IMR-90 (cell line): ENCODE results near the gene RNF223. TPM values are rescaled to one million over a fixed set of nuclear protein-coding genes. Genes with fewer than 3 reads are reported as not detected.

ENCODE experiments used
- ATAC-seq: fragments of 200-7000 bp; cut with Tn5 transposase; 2 replicates; pipeline ENCODE4 v1.9.1; 2020; ENCODE audit warnings: low read depth, mild to moderate bottlenecking, moderate library complexity
- BruUV-seq: library from RNA; stranded (reverse); fragments of 400-500 nt; replicated peaks from 2 replicates; lab custom pipeline; 2021; lab: Mats Ljungman, UMichigan
- CTCF ChIA-PET: fragments of 300-600 bp; formaldehyde crosslinking; extraction: SDS; loops from one replicate; lab custom pipeline; 2021; ENCODE audit warnings: antibody characterized with exemption; lab: Yijun Ruan, JAX
- POLR2A ChIA-PET: fragments of 300-600 bp; sonication (Branson Sonifier 250); formaldehyde crosslinking; loops from one replicate; lab custom pipeline; 2022; ENCODE audit warnings: antibody characterized with exemption; ENCODE audit not compliant: unreplicated experiment; lab: Charles Lee
- DNase-seq: peaks from one replicate; pipeline ENCODE4 v3.0.0; 2013
- H2AFZ ChIP-seq: replicated peaks from 2 replicates; pipeline ENCODE3; 2013; ENCODE audit warnings: low read length, mild to moderate bottlenecking; ENCODE audit not compliant: poor library complexity
- H2AK5ac ChIP-seq: 2 replicates; pipeline ENCODE4 v1.6.1; 2013; ENCODE audit warnings: low read depth, low read length, inconsistent platforms
- H2AK9ac ChIP-seq: replicated peaks from 2 replicates; pipeline ENCODE3; 2013; ENCODE audit warnings: mild to moderate bottlenecking, low read depth, low read length, moderate library complexity; ENCODE audit not compliant: poor library complexity
- H2BK120ac ChIP-seq: 2 replicates; pipeline ENCODE4 v1.6.1; 2013; ENCODE audit warnings: low read depth, low read length, inconsistent platforms
- H2BK15ac ChIP-seq: 3 replicates; pipeline ENCODE4 v1.6.1; 2013; ENCODE audit warnings: low read depth, low read length, inconsistent platforms
- H2BK20ac ChIP-seq: 2 replicates; pipeline ENCODE4 v1.6.1; 2013; ENCODE audit warnings: low read depth, mild to moderate bottlenecking, inconsistent platforms, low read length, moderate library complexity
- H2BK5ac ChIP-seq: 2 replicates; pipeline ENCODE4 v1.6.1; 2013; ENCODE audit warnings: mild to moderate bottlenecking, low read depth, low read length, inconsistent platforms; ENCODE audit not compliant: poor library complexity, severe bottlenecking
- H3K14ac ChIP-seq: replicated peaks from 2 replicates; pipeline ENCODE4 v1.6.1; 2013; ENCODE audit warnings: low read depth, low read length, inconsistent platforms
- H3K18ac ChIP-seq: 2 replicates; pipeline ENCODE4 v1.6.1; 2013; ENCODE audit warnings: low read depth, low read length, control low read depth
- H3K23ac ChIP-seq: 2 replicates; pipeline ENCODE4 v1.6.1; 2013; ENCODE audit warnings: low read depth, low read length, inconsistent platforms
- H3K27ac ChIP-seq: 2 replicates; pipeline ENCODE4 v1.5.1; 2013; ENCODE audit warnings: mild to moderate bottlenecking, control low read depth, low read length; ENCODE audit not compliant: insufficient read depth
- H3K27me3 ChIP-seq: 2 replicates; pipeline ENCODE4 v1.6.1; 2013; ENCODE audit warnings: low read length; ENCODE audit not compliant: control insufficient read depth, insufficient read depth
- H3K36me3 ChIP-seq: 2 replicates; pipeline ENCODE4 v1.6.1; 2013; ENCODE audit warnings: low read length, mixed read lengths; ENCODE audit not compliant: control insufficient read depth, insufficient read depth
- H3K4ac ChIP-seq: 2 replicates; pipeline ENCODE4 v1.6.1; 2013; ENCODE audit warnings: low read depth, low read length, inconsistent platforms
- H3K4me1 ChIP-seq: 2 replicates; pipeline ENCODE4 v1.6.1; 2013; ENCODE audit warnings: low read length, mixed read lengths; ENCODE audit not compliant: control insufficient read depth, insufficient read depth
- H3K4me2 ChIP-seq: 2 replicates; pipeline ENCODE4 v1.6.1; 2013; ENCODE audit warnings: low read depth, mild to moderate bottlenecking, control low read depth, low read length, moderate library complexity
- H3K4me3 ChIP-seq: 2 replicates; pipeline ENCODE4 v1.5.1; 2013; ENCODE audit warnings: low read depth, mild to moderate bottlenecking, control low read depth, low read length, moderate library complexity; ENCODE audit not compliant: insufficient read depth
- H3K56ac ChIP-seq: 2 replicates; pipeline ENCODE4 v1.6.1; 2013; ENCODE audit warnings: low read length, inconsistent platforms; ENCODE audit not compliant: insufficient read depth; ENCODE audit errors: extremely low read depth
- H3K79me1 ChIP-seq, 2 experiments: 2 replicates each; pipeline ENCODE4 v1.6.1; 2013; ENCODE audit warnings: low read length in 2 of 2, inconsistent platforms in 1 of 2, low read depth in 1 of 2
- H3K9ac ChIP-seq: 2 replicates; pipeline ENCODE4 v1.6.1; 2013; ENCODE audit warnings: low read depth, low read length, control low read depth
- H3K9me1 ChIP-seq: 2 replicates; pipeline ENCODE4 v1.6.1; 2013; ENCODE audit warnings: low read length, inconsistent platforms; ENCODE audit not compliant: insufficient read depth
- H3K9me3 ChIP-seq: 2 replicates; pipeline ENCODE4 v1.6.1; 2013; ENCODE audit warnings: low read length; ENCODE audit not compliant: control insufficient read depth, insufficient read depth
- H4K20me1 ChIP-seq: 2 replicates; pipeline ENCODE4 v1.6.1; 2013; ENCODE audit warnings: low read length, inconsistent platforms; ENCODE audit not compliant: insufficient read depth
- H4K5ac ChIP-seq: 2 replicates; pipeline ENCODE4 v1.6.1; 2013; ENCODE audit warnings: mild to moderate bottlenecking, low read depth, low read length, control low read depth
- H4K8ac ChIP-seq, 2 experiments: 2 replicates each; pipeline ENCODE4 v1.6.1; 2013; ENCODE audit warnings: low read depth in 2 of 2, low read length in 2 of 2, control low read depth in 1 of 2, inconsistent platforms in 1 of 2
- H4K91ac ChIP-seq: 2 replicates; pipeline ENCODE4 v1.6.1; 2013; ENCODE audit warnings: low read depth, low read length, inconsistent platforms; ENCODE audit not compliant: insufficient read depth
- BHLHE40 ChIP-seq: fragments of 150-350 bp; IDR thresholded peaks from 2 replicates; pipeline ENCODE4 v1.6.1; 2016; ENCODE audit warnings: mild to moderate bottlenecking, low read depth, low read length
- CEBPB ChIP-seq: IDR thresholded peaks from 2 replicates; pipeline ENCODE4 v1.6.1; 2012; ENCODE audit warnings: low read depth, low read length, improper control_type of control experiment
- CHD1 ChIP-seq: IDR thresholded peaks from 2 replicates; pipeline ENCODE4 v1.6.1; 2012; ENCODE audit warnings: low read depth, low read length, improper control_type of control experiment
- CTCF ChIP-seq: conservative IDR thresholded peaks from 2 replicates; pipeline ENCODE4 v1.5.1; 2012; ENCODE audit warnings: mild to moderate bottlenecking, low read depth, low read length, improper control_type of control experiment
- ELK1 ChIP-seq: fragments of 150-350 bp; IDR thresholded peaks from 2 replicates; pipeline ENCODE4 v1.6.1; 2016; ENCODE audit warnings: low read depth, mild to moderate bottlenecking, low read length, moderate library complexity, borderline replicate concordance
- FOS ChIP-seq: fragments of 150-350 bp; IDR thresholded peaks from 2 replicates; pipeline ENCODE4 v1.6.1; 2016; ENCODE audit warnings: low read depth, low read length
- MAFK ChIP-seq: IDR thresholded peaks from 2 replicates; pipeline ENCODE4 v1.6.1; 2012; ENCODE audit warnings: low read depth, low read length, improper control_type of control experiment
- MAZ ChIP-seq: IDR thresholded peaks from 2 replicates; pipeline ENCODE4 v1.6.1; 2012; ENCODE audit warnings: low read depth, mild to moderate bottlenecking, low read length, improper control_type of control experiment, moderate library complexity, borderline replicate concordance
- NFE2L2 ChIP-seq: fragments of 150-350 bp; IDR thresholded peaks from 2 replicates; pipeline ENCODE4 v1.6.1; 2016; ENCODE audit warnings: low read depth, mild to moderate bottlenecking, low read length
- POLR2A ChIP-seq: IDR thresholded peaks from 2 replicates; pipeline ENCODE4 v1.6.1; 2012; ENCODE audit warnings: mild to moderate bottlenecking, low read depth, low read length
- RAD21 ChIP-seq: IDR thresholded peaks from 2 replicates; pipeline ENCODE4 v1.6.1; 2012; ENCODE audit warnings: low read length, improper control_type of control experiment
- RCOR1 ChIP-seq: IDR thresholded peaks from 2 replicates; pipeline ENCODE4 v1.6.1; 2012; ENCODE audit warnings: mild to moderate bottlenecking, low read length, improper control_type of control experiment; ENCODE audit not compliant: insufficient replicate concordance
- RFX5 ChIP-seq: IDR thresholded peaks from 2 replicates; pipeline ENCODE4 v1.8.0; 2012; ENCODE audit warnings: low read depth, mild to moderate bottlenecking, low read length, moderate library complexity
- USF2 ChIP-seq: fragments of 150-350 bp; IDR thresholded peaks from 2 replicates; pipeline ENCODE4 v1.6.1; 2017; ENCODE audit warnings: mild to moderate bottlenecking, antibody characterized with exemption, low read length, low read depth
- WGBS, 2 experiments: methylation state at CpG; one replicate each; pipeline versions ENCODE4 v1.1.5 to v1.1.7; 2013; ENCODE audit warnings: missing lambda C conversion rate in 2 of 2; ENCODE audit not compliant: insufficient read length in 1 of 2; ENCODE audit errors: extremely low coverage in 2 of 2; 5-methylcytosine and 5-hydroxymethylcytosine counted together
- dilution Hi-C: fragments of 300-500 bp; cut with HindIII; formaldehyde crosslinking; loops from one replicate; pipeline ENCODE4 v1.14.3; 2018; ENCODE audit warnings: low sequenced_read_pairs; ENCODE audit not compliant: unreplicated experiment
- in situ Hi-C: fragments of 300-500 bp; cut with MboI; formaldehyde crosslinking; loops from 3 replicates; pipeline ENCODE4 v1.14.3; 2019; ENCODE audit warnings: low sequenced_read_pairs, inconsistent platforms, mixed read lengths
- intact Hi-C: fragments of 100-400 bp; cut with micrococcal nuclease; formaldehyde crosslinking; loops from 2 replicates; pipeline ENCODE4 v1.10.0; 2022
- polyA plus RNA-seq, 3 experiments: library from polyadenylated mRNA; depleted of rRNA; stranded (reverse); fragments of >200 nt; gene quantifications; 2 replicates each; pipeline ENCODE4 v1.2.3, GENCODE V29; 2012; ENCODE audit warnings: low replicate concordance in 1 of 3
- total RNA-seq: library from RNA; depleted of rRNA; stranded (reverse); fragments of >200 nt; gene quantifications from 2 replicates; pipeline ENCODE4 v1.2.3, GENCODE V29; 2012

The RNF223 gene
- total and polyA plus RNA-seq, 2 of the 4 experiments (the other 2 are of a cell fraction), result not detected

GRCh38 chr1:1058088-1058905, 15.8 kb downstream of the RNF223 start:
- POLR2A ChIA-PET, result no interaction called here
- dilution Hi-C loops, result no loop called here
- 25% methylated on average over 16 of the region's 24 CpGs; no CpG with 5 or more reads in 1 of the 2 experiments for WGBS, 2 experiments
- H3K79me1 ChIP-seq, result 0 out of 4 replicates have a peak, but pooled peaks cover 0 to under 1% of the 10 kb centered on the region in 2 experiments
- H3K4ac ChIP-seq, result peak overlapping the region; percentile 2; the same call in 1 of the 2 replicates
- H2AK5ac ChIP-seq, result peak overlapping the region; percentile 8; the same call in 1 of the 2 replicates
- H3K9me3 ChIP-seq, result no peaks in the 10 kb centered on the region
- H3K4me2 ChIP-seq, result peak overlapping the region; percentile 63
- no peaks in the 10 kb centered on the region for H3K9me1 ChIP-seq
- no peak for DNase-seq
- H3K9ac ChIP-seq, result no peak overlapping the region
- no peak overlapping the region for H2BK120ac ChIP-seq
- H3K27me3 ChIP-seq, result peaks cover 4% of the 10 kb centered on the region; the same call in 1 of the 2 replicates
- no peak for ATAC-seq
- BruUV-seq, result no TSS peak
- no peak overlapping the region for H3K18ac ChIP-seq
- no peak overlapping the region for H3K14ac ChIP-seq
- no peak overlapping the region for H3K23ac ChIP-seq
- 0 out of 2 replicates have a peak overlapping the region, but pooled peaks have one; percentile 83 for H3K4me3 ChIP-seq
- H3K27ac ChIP-seq, result no peak overlapping the region
- intact Hi-C loops, result loop anchor here (5.0 kb wide), 1 partner anchor 56 kb away; the partner anchor contains the start of gene HES4
- peaks cover 2% of the 10 kb centered on the region for H3K4me1 ChIP-seq
- peaks cover 22% of the 10 kb centered on the region for H3K36me3 ChIP-seq
- H2BK5ac ChIP-seq, result no peak overlapping the region
- no peak overlapping the region for H3K56ac ChIP-seq
- H4K91ac ChIP-seq, result no peak overlapping the region
- no peak overlapping the region for H2BK15ac ChIP-seq
- no peak overlapping the region for H4K5ac ChIP-seq
- CTCF ChIA-PET, result interaction anchor here (1.4 kb wide), 1 partner anchor 19 kb away, joined by 3 read pairs; no protein-coding TSS in a partner anchor
- H4K20me1 ChIP-seq, result peaks cover 6% of the 10 kb centered on the region
- in situ Hi-C loops, result no loop called here
- TF ChIP-seq CHD1 (no peak), RAD21 (no peak), FOS (no peak), CTCF (no peak), POLR2A (no peak), MAZ (no peak), RFX5 (no peak), USF2 (no peak), ELK1 (no peak), NFE2L2 (no peak), RCOR1 (no peak), BHLHE40 (no peak), CEBPB (no peak), MAFK (no peak)
- peak overlapping the region; percentile 94 for H2AFZ ChIP-seq
- H4K8ac ChIP-seq, result no peak overlapping the region
- no peak overlapping the region for H2BK20ac ChIP-seq
- H2AK9ac ChIP-seq, result peak overlapping the region; percentile 67
